ENCODE results near the gene CSF3R. TPM values are rescaled to one million over a fixed set of nuclear protein-coding genes. Genes with fewer than 3 reads are reported as not detected.

Gene CSF3R
- total and polyA plus RNA-seq, 2 donors from 2014 or later, result 1.4 to 13.3 TPM

GRCh38 chr1:36475341-36475740, 7.4 kb downstream of the CSF3R start:
- Histone ChIP-seq H3K9ac (ENCODE audit: low read length in 3 of 3) (no peak overlapping the region), H3K36me3 (ENCODE audit: control insufficient read depth in 2 of 3, insufficient read depth in 3 of 3, low read length in 3 of 3) (no peaks in the 10 kb centered on the region), H3K9me3 (ENCODE audit: control insufficient read depth in 2 of 3, insufficient read depth in 1 of 3, low read length in 3 of 3) (no peaks in the 10 kb centered on the region), H3K4me1 (ENCODE audit: control insufficient read depth in 2 of 3, insufficient read depth in 2 of 3, low read depth in 1 of 3, low read length in 3 of 3) (no peaks in the 10 kb centered on the region), H3K4me3 (ENCODE audit: low read length in 3 of 3) (no peak overlapping the region), H3K27ac (ENCODE audit: low read depth in 2 of 2, low read length in 2 of 2) (no peak overlapping the region), H3K27me3 (ENCODE audit: control insufficient read depth, insufficient read depth, low read length) (no peaks in the 10 kb centered on the region)
- intact Hi-C loops (cut with DNase I), result no loop called here
- no peak for FAIRE-seq
- peak in 1 of 5 donors; percentile 54 for DNase-seq
- TF ChIP-seq CTCF (IDR thresholded peaks at IDR 0.05; ENCODE audit: borderline replicate concordance, extremely low read depth, insufficient read depth), result no peak

GRCh38 chr1:36472656-36473055, 10.1 kb downstream of the CSF3R start:
- H3K4me1 ChIP-seq (ENCODE audit: control insufficient read depth in 2 of 3, insufficient read depth in 2 of 3, low read depth in 1 of 3, low read length in 3 of 3), result no peaks in the 10 kb centered on the region
- H3K4me3 ChIP-seq (ENCODE audit: low read length in 3 of 3), result no peak overlapping the region
- FAIRE-seq, result no peak
- no peak overlapping the region for H3K27ac ChIP-seq (ENCODE audit: low read depth in 2 of 2, low read length in 2 of 2)
- no peaks in the 10 kb centered on the region for H3K27me3 ChIP-seq (ENCODE audit: control insufficient read depth, insufficient read depth, low read length)
- H3K9ac ChIP-seq (ENCODE audit: low read length in 3 of 3), result no peak overlapping the region
- no peaks in the 10 kb centered on the region for H3K36me3 ChIP-seq (ENCODE audit: control insufficient read depth in 2 of 3, insufficient read depth in 3 of 3, low read length in 3 of 3)
- no peaks in the 10 kb centered on the region for H3K9me3 ChIP-seq (ENCODE audit: control insufficient read depth in 2 of 3, insufficient read depth in 1 of 3, low read length in 3 of 3)
- DNase-seq, result no peak
- TF ChIP-seq CTCF (IDR thresholded peaks at IDR 0.05; ENCODE audit: borderline replicate concordance, extremely low read depth, insufficient read depth), result no peak
- intact Hi-C loops (cut with DNase I), result no loop called here

GRCh38 chr1:36471830-36472641, 10.7 kb downstream of the CSF3R start:
- Histone ChIP-seq H3K4me3 (ENCODE audit: low read length in 3 of 3) (no peak overlapping the region), H3K4me1 (ENCODE audit: control insufficient read depth in 2 of 3, insufficient read depth in 2 of 3, low read depth in 1 of 3, low read length in 3 of 3) (no peaks in the 10 kb centered on the region), H3K9ac (ENCODE audit: low read length in 3 of 3) (no peak overlapping the region), H3K27ac (ENCODE audit: low read depth in 2 of 2, low read length in 2 of 2) (no peak overlapping the region), H3K27me3 (ENCODE audit: control insufficient read depth, insufficient read depth, low read length) (no peaks in the 10 kb centered on the region), H3K9me3 (ENCODE audit: control insufficient read depth in 2 of 3, insufficient read depth in 1 of 3, low read length in 3 of 3) (no peaks in the 10 kb centered on the region), H3K36me3 (ENCODE audit: control insufficient read depth in 2 of 3, insufficient read depth in 3 of 3, low read length in 3 of 3) (no peaks in the 10 kb centered on the region)
- DNase-seq (peak in 4 of 5 donors; percentile 53 to 75 (median 62)), FAIRE-seq (no peak)
- intact Hi-C loops (cut with DNase I), result no loop called here
- TF ChIP-seq CTCF (IDR thresholded peaks at IDR 0.05; ENCODE audit: borderline replicate concordance, extremely low read depth, insufficient read depth), result no peak

Data from kidney (tissue), 14 donors.